SK-N-SH treated with all-trans-retinoic acid at 6 μM for 48 hours (cell line): ENCODE data around the gene ARHGDIA.

ENCODE experiments used
- ATAC-seq: fragments of 200-7000 bp; cut with Tn5 transposase; 3 replicates; pipeline ENCODE4 v1.9.1; 2020; ENCODE audit warnings: mild to moderate bottlenecking, moderate library complexity
- ARNTL ChIP-seq: fragments of 450-650 bp; formaldehyde crosslinking; IDR thresholded peaks from 2 replicates; pipeline ENCODE4 v1.5.0; 2020; ENCODE audit warnings: low read depth, mild to moderate bottlenecking, moderate library complexity, borderline replicate concordance
- BACH2 ChIP-seq: fragments of 250-450 bp; sonication (Bioruptor Pico); IDR thresholded peaks from 2 replicates; pipeline ENCODE4 v1.9.0; 2021; ENCODE audit warnings: mild to moderate bottlenecking, borderline replicate concordance
- CSDC2 ChIP-seq: fragments of 250-450 bp; sonication (Bioruptor Pico); IDR thresholded peaks from 2 replicates; pipeline ENCODE4 v1.5.0; 2020; ENCODE audit warnings: mild to moderate bottlenecking, moderate library complexity
- CSRNP3 ChIP-seq: fragments of 250-450 bp; sonication (Bioruptor Pico); IDR thresholded peaks from 2 replicates; pipeline ENCODE4 v1.5.1; 2021; ENCODE audit warnings: mild to moderate bottlenecking, moderate library complexity
- ESRRG ChIP-seq: fragments of 250-450 bp; sonication (Bioruptor Pico); IDR thresholded peaks from 2 replicates; pipeline ENCODE4 v1.6.1; 2021; ENCODE audit warnings: mild to moderate bottlenecking
- GLIS3 ChIP-seq: fragments of 250-450 bp; sonication (Bioruptor Pico); IDR thresholded peaks from 2 replicates; pipeline ENCODE4 v1.5.0; 2020; ENCODE audit warnings: mild to moderate bottlenecking, moderate library complexity
- ISL1 ChIP-seq: fragments of 250-450 bp; sonication (Bioruptor Pico); IDR thresholded peaks from 2 replicates; pipeline ENCODE4 v2.1.2; 2022; ENCODE audit warnings: mild to moderate bottlenecking, moderate library complexity
- OSR1 ChIP-seq: fragments of 250-450 bp; sonication (Bioruptor Pico); IDR thresholded peaks from 2 replicates; pipeline ENCODE4 v1.8.0; 2022; ENCODE audit warnings: moderate library complexity, mild to moderate bottlenecking, inconsistent platforms
- PATZ1 ChIP-seq: fragments of 250-450 bp; sonication (Bioruptor Pico); IDR thresholded peaks from 2 replicates; pipeline ENCODE4 v1.8.0; 2020; ENCODE audit warnings: mild to moderate bottlenecking, moderate library complexity, borderline replicate concordance
- POU6F1 ChIP-seq: fragments of 250-450 bp; sonication (Bioruptor Pico); IDR thresholded peaks from 2 replicates; pipeline ENCODE4 v1.8.0; 2021; ENCODE audit warnings: low read depth, mild to moderate bottlenecking, moderate library complexity, borderline replicate concordance
- PPARA ChIP-seq: fragments of 250-450 bp; sonication (Bioruptor Pico); IDR thresholded peaks from 2 replicates; pipeline ENCODE4 v1.5.0; 2020; ENCODE audit warnings: mild to moderate bottlenecking, borderline replicate concordance
- RARB ChIP-seq: fragments of 250-450 bp; sonication (Bioruptor Pico); IDR thresholded peaks from 2 replicates; pipeline ENCODE4 v1.8.0; 2021; ENCODE audit warnings: mild to moderate bottlenecking, moderate library complexity
- SNAI2 ChIP-seq: fragments of 250-450 bp; sonication (Bioruptor Pico); IDR thresholded peaks from 2 replicates; pipeline ENCODE4 v1.5.0; 2020; ENCODE audit warnings: mild to moderate bottlenecking, moderate library complexity
- TCF4 ChIP-seq: fragments of 250-450 bp; sonication (Bioruptor Pico); IDR thresholded peaks from 2 replicates; pipeline ENCODE4 v1.8.0; 2021; ENCODE audit warnings: mild to moderate bottlenecking, moderate library complexity, borderline replicate concordance
- TOX ChIP-seq: fragments of 250-450 bp; sonication (Bioruptor Pico); IDR thresholded peaks from 2 replicates; pipeline ENCODE4 v1.8.0; 2021; ENCODE audit warnings: mild to moderate bottlenecking, moderate library complexity, borderline replicate concordance
- TSHZ2 ChIP-seq: fragments of 250-450 bp; sonication (Bioruptor Pico); IDR thresholded peaks from 2 replicates; pipeline ENCODE4 v1.5.0; 2020; ENCODE audit warnings: mild to moderate bottlenecking, moderate library complexity
- ZC3H10 ChIP-seq: fragments of 250-450 bp; sonication (Bioruptor Pico); IDR thresholded peaks from 2 replicates; pipeline ENCODE4 v1.5.1; 2021; ENCODE audit warnings: mild to moderate bottlenecking, moderate library complexity
- ZNF565 ChIP-seq: fragments of 450-650 bp; formaldehyde crosslinking; conservative IDR thresholded peaks from 2 replicates; pipeline ENCODE4 v1.5.0; 2020; ENCODE audit warnings: low read depth, mild to moderate bottlenecking, moderate library complexity
- ZNF70 ChIP-seq: fragments of 450-650 bp; formaldehyde crosslinking; IDR thresholded peaks from 2 replicates; pipeline ENCODE4 v1.5.0; 2020; ENCODE audit warnings: mild to moderate bottlenecking, moderate library complexity
- ZNF8 ChIP-seq: fragments of 450-650 bp; formaldehyde crosslinking; IDR thresholded peaks from 2 replicates; pipeline ENCODE4 v1.5.0; 2020; ENCODE audit warnings: mild to moderate bottlenecking, moderate library complexity
- TF ChIP-seq, protein P1 (sequence below): fragments of 250-450 bp; sonication (Bioruptor Pico); IDR thresholded peaks from 2 replicates; pipeline ENCODE4 v1.5.1; 2020; ENCODE audit warnings: low read depth, mild to moderate bottlenecking, moderate library complexity

Gene ARHGDIA

GRCh38 chr17:81911277-81911961 is 40.3 kb upstream of the ARHGDIA start, which contains the start of gene PCYT2:
TSS of gene PCYT2 (minus strand) at chr17:81911399. CDS start at chr17:81911355, 44 bp downstream.
- ATAC-seq = peak; percentile 89
- TF ChIP-seq PATZ1 (CRISPR knock-in tag) (no peak), CSDC2 (CRISPR knock-in tag) (no peak), ISL1 (CRISPR knock-in tag) (no peak), SNAI2 (CRISPR knock-in tag) (no peak), TOX (no peak), PPARA (no peak), RARB (no peak), ZC3H10 (CRISPR knock-in tag) (no peak), ZNF70 (CRISPR knock-in tag) (no peak)
- TF ChIP-seq, protein P1, sequence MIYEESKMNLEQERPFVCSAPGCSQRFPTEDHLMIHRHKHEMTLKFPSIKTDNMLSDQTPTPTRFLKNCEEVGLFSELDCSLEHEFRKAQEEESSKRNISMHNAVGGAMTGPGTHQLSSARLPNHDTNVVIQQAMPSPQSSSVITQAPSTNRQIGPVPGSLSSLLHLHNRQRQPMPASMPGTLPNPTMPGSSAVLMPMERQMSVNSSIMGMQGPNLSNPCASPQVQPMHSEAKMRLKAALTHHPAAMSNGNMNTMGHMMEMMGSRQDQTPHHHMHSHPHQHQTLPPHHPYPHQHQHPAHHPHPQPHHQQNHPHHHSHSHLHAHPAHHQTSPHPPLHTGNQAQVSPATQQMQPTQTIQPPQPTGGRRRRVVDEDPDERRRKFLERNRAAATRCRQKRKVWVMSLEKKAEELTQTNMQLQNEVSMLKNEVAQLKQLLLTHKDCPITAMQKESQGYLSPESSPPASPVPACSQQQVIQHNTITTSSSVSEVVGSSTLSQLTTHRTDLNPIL (CRISPR knock-in tag) = no peak

GRCh38 chr17:81910840-81911276 is 39.7 kb upstream of the ARHGDIA start:
- TF ChIP-seq BACH2 (CRISPR knock-in tag) = no peak
- no peak for TF ChIP-seq RARB
- TF ChIP-seq TCF4 (CRISPR knock-in tag) = no peak
- no peak for TF ChIP-seq ZNF565 (CRISPR knock-in tag)
- no peak for TF ChIP-seq ZNF8 (CRISPR knock-in tag)
- no peak for TF ChIP-seq PATZ1 (CRISPR knock-in tag)
- TF ChIP-seq ESRRG (CRISPR knock-in tag) = no peak
- TF ChIP-seq ISL1 (CRISPR knock-in tag) = no peak
- TF ChIP-seq ARNTL (CRISPR knock-in tag) = no peak
- TF ChIP-seq TOX = no peak
- peak; percentile 17 for ATAC-seq

- peak; percentile 10 for ATAC-seq
- TF ChIP-seq ESRRG (CRISPR knock-in tag) = no peak
- TF ChIP-seq BACH2 (CRISPR knock-in tag) = no peak
- TF ChIP-seq TOX = no peak
- TF ChIP-seq GLIS3 = no peak
- TF ChIP-seq PPARA = no peak
- no peak for TF ChIP-seq OSR1
- TF ChIP-seq TCF4 (CRISPR knock-in tag) = no peak
- TF ChIP-seq ISL1 (CRISPR knock-in tag) = no peak
- TF ChIP-seq TSHZ2 (CRISPR knock-in tag) = no peak
- TF ChIP-seq ZNF8 (CRISPR knock-in tag) = no peak
- TF ChIP-seq POU6F1 (CRISPR knock-in tag) = no peak
- no peak for TF ChIP-seq CSRNP3 (CRISPR knock-in tag)
- no peak for TF ChIP-seq ARNTL (CRISPR knock-in tag)
- no peak for TF ChIP-seq ZC3H10 (CRISPR knock-in tag)
- TF ChIP-seq PATZ1 (CRISPR knock-in tag) = no peak
- TF ChIP-seq ZNF565 (CRISPR knock-in tag) = no peak
- TF ChIP-seq SNAI2 (CRISPR knock-in tag) = no peak
Measured at GRCh38 chr17:81909966-81910839, 39.1 kb upstream of the ARHGDIA start.
